ENCODE data around the gene CENPO.

Gene CENPO

DNA sequence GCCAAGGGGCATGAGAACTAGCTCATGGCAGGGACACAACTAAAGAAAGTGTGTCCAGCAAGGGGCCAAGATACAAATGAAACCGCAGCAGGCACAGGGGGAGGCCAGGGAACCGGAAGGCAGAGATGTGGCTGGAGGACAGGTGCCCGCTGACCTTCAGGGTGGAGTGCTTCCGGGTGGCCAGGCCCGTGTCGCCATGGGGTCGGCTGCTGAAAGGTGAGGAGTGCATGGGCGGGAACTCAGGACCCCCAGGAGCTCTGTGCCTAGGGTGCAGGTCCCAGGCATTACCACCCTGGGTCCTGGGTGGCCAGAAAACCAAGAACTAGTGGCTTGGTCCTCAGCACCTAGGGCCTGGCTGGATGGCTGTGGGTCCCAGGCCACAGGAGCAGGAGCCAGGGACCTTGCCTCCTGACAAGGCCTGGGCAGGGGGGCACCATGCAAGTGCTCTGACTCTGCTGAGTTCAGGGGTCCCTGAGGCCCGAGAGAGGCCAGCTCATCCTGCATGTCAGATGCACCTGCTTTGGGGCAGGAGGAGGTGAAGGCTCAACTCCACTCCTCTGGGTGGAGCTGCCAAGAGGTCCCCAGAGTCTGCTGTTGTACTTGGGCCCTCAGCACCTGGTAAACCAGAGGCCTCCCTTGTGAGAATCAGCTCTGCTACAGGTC, 50.9 kb downstream of the CENPO start:
- DNase-seq (ENCODE audit: low spot score): no peak
- in situ Hi-C loops (cut with MboI; ENCODE audit: low pct_unique_long_range_greater_than_20kb, low sequenced_read_pairs, unreplicated experiment): no loop called here
- TF ChIP-seq, protein P1, sequence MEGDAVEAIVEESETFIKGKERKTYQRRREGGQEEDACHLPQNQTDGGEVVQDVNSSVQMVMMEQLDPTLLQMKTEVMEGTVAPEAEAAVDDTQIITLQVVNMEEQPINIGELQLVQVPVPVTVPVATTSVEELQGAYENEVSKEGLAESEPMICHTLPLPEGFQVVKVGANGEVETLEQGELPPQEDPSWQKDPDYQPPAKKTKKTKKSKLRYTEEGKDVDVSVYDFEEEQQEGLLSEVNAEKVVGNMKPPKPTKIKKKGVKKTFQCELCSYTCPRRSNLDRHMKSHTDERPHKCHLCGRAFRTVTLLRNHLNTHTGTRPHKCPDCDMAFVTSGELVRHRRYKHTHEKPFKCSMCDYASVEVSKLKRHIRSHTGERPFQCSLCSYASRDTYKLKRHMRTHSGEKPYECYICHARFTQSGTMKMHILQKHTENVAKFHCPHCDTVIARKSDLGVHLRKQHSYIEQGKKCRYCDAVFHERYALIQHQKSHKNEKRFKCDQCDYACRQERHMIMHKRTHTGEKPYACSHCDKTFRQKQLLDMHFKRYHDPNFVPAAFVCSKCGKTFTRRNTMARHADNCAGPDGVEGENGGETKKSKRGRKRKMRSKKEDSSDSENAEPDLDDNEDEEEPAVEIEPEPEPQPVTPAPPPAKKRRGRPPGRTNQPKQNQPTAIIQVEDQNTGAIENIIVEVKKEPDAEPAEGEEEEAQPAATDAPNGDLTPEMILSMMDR (IDR thresholded peaks at IDR 0.05; ENCODE audit: extremely low read depth, insufficient read depth, missing control alignments): no peak

DNA sequence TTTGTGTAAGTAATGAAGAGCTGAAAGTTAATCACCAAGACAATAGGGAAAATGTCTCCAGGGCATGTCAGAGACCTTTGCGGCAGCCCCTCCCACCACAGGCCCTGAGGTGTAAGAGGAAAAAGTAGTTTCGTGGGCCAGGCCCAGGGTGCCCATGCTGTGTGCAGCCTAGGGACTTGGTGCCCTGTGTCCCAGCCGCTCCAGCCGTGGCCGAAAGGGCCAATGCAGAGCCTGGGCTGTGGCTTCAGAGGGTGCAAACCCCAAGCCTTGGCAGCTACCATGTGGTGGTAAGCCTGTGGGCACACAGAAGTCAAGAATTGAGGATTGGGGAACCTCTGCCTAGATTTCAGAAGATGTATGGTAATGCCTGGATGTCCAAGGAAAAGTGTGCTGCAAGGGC, 52.5 kb downstream of the CENPO start:
- DNase-seq (ENCODE audit: low spot score): no peak
- in situ Hi-C loops (cut with MboI; ENCODE audit: low pct_unique_long_range_greater_than_20kb, low sequenced_read_pairs, unreplicated experiment): no loop called here
- TF ChIP-seq, protein P1 (IDR thresholded peaks at IDR 0.05; ENCODE audit: extremely low read depth, insufficient read depth, missing control alignments): no peak

DNA sequence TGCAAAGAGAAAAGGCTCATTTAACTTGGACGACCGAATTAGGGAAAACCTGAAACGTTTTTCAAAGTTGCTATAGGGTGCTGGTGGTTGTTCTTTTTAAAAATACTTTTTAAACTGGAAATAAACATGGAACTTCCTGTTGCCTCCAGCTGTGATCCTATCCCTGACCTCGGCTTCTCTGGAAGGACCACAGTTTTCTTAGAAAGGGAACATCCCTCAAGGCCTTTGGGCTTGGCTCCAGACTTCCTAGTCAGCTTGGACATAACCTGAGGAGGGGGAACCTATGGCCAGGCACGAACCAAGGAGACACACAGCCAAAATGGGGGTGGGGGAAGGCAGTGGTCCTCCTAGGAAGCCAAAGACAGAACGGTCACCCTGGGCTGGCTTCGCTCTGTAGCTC, 57.7 kb downstream of the CENPO start:
- no peak for DNase-seq (ENCODE audit: low spot score)
- TF ChIP-seq, protein P1 (IDR thresholded peaks at IDR 0.05; ENCODE audit: extremely low read depth, insufficient read depth, missing control alignments): no peak
- in situ Hi-C loops (cut with MboI; ENCODE audit: low pct_unique_long_range_greater_than_20kb, low sequenced_read_pairs, unreplicated experiment): no loop called here

DNA sequence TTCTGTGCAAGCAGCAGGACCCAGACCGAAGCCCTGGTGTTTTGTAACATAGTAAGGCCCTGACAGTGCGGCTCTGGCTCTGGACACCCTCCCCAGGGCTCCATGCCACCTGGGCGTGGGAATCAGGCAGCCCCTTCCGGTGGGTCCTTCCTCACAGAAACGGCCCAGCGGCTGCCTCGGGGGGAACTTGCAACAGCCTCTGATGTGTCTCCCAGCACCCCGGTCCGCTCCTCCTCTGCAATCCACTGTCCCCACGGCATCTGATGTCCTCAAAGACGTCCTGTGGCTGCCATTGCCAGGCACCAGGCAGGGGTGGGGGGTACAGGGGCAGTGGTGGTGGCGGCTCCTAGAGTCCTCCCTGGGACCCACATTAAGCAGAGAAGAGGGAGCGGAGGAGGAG, 58.8 kb downstream of the CENPO start:
- in situ Hi-C loops (cut with MboI; ENCODE audit: low pct_unique_long_range_greater_than_20kb, low sequenced_read_pairs, unreplicated experiment): no loop called here
- TF ChIP-seq, protein P1 (IDR thresholded peaks at IDR 0.05; ENCODE audit: extremely low read depth, insufficient read depth, missing control alignments): no peak

DNA sequence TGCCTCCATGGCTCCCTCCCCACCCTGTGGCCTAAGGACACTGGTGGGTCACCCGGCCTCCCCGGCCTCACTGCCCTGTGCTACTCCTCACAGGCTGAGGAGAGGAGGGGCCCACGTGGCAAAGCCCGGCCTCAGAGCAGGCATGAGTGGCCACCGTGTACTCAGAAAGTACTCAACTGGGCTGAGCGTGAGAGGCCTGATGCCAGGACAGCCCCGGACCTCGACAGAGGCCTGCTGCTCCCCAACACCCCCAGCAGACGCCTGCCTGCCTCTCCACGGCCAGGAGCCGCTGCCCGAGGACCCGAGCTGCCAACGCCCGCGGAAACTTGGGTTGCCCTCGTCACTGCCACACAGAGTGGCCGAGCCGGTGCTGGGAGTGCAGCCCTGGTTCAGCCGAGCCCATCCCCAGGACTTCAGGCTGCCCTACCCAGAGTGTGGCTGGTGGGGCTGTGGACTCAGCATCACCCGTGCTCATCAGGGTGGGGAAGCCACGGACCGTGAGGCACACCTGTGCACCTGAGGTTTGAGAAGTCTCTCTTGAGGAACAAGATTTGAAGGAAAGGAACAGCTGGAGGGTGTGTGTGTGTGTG, 59.3 kb downstream of the CENPO start:
- in situ Hi-C loops (cut with MboI; ENCODE audit: low pct_unique_long_range_greater_than_20kb, low sequenced_read_pairs, unreplicated experiment): no loop called here

More for the DNA sequence above, 58.8 kb downstream of the CENPO start:
- no peak for DNase-seq (ENCODE audit: low spot score)

DNA sequence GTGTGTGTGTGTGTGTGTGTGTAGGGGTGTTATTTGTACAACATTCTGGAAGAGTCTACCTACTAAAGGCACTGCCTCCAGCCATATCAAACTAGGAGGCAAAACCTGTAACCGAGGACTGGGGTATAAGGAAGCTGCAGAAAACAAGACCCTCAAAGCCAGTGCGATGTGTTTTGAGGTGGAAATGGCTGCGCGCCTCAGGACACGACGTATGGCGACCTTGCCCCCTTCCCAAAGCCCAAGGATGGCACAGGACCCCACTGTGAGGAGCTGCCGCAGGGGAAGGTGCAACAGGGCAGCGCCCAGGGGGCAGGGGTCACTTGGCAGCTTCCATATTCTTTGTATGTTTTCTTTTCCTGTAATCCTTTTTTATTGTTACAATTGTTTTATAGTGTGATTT, 59.8 kb downstream of the CENPO start:
- in situ Hi-C loops (cut with MboI; ENCODE audit: low pct_unique_long_range_greater_than_20kb, low sequenced_read_pairs, unreplicated experiment): no loop called here

More for the DNA sequence above, 59.3 kb downstream of the CENPO start:
- no peak for DNase-seq (ENCODE audit: low spot score)
- TF ChIP-seq, protein P1 (IDR thresholded peaks at IDR 0.05; ENCODE audit: extremely low read depth, insufficient read depth, missing control alignments): no peak

More for the DNA sequence above, 59.8 kb downstream of the CENPO start:
- no peak for DNase-seq (ENCODE audit: low spot score)
- TF ChIP-seq, protein P1 (IDR thresholded peaks at IDR 0.05; ENCODE audit: extremely low read depth, insufficient read depth, missing control alignments): no peak
